HepG2 (cell line): Measurements from ENCODE around the gene PLOD3. TPM values are rescaled to one million over a fixed set of nuclear protein-coding genes. Genes with fewer than 3 reads are reported as not detected.
A peak's percentile ranks its signal among the peaks of the same experiment; 100 is the strongest.

Experiments
- ARID4A ChIP-seq: sonication (generic); formaldehyde crosslinking; IDR thresholded peaks from 2 replicates; pipeline ENCODE4 v1.5.0; 2020; ENCODE audit warnings: mild to moderate bottlenecking, missing genetic modification reagents, borderline replicate concordance
- BORCS8-MEF2B ChIP-seq: sonication (generic); formaldehyde crosslinking; IDR thresholded peaks from 2 replicates; pipeline ENCODE4 v1.8.0; 2022; ENCODE audit warnings: mild to moderate bottlenecking, missing genetic modification reagents
- GABPB1 ChIP-seq: IDR thresholded peaks from 2 replicates; pipeline ENCODE4 v1.6.1; 2016; ENCODE audit warnings: mild to moderate bottlenecking, missing genetic modification reagents, moderate library complexity, missing compliant biosample characterization
- HOMEZ ChIP-seq: IDR thresholded peaks from 2 replicates; pipeline ENCODE4 v1.6.1; 2016; ENCODE audit warnings: low read depth
- IRF9 ChIP-seq: sonication (generic); formaldehyde crosslinking; IDR thresholded peaks from 2 replicates; pipeline ENCODE4 v1.8.0; 2022; ENCODE audit warnings: missing genetic modification reagents, mild to moderate bottlenecking, borderline replicate concordance
- NFYB ChIP-seq: sonication (generic); formaldehyde crosslinking; IDR thresholded peaks from 2 replicates; pipeline ENCODE4 v1.4.0; 2020; ENCODE audit warnings: missing genetic modification reagents
- RBM39 ChIP-seq: fragments of 200-400 bp; formaldehyde crosslinking; IDR thresholded peaks from one replicate; pipeline ENCODE4 v1.6.1; 2018; ENCODE audit warnings: antibody characterized with exemption, mild to moderate bottlenecking, low read depth, low read length; ENCODE audit not compliant: poor library complexity, severe bottlenecking
- RXRA ChIP-seq: sonication (generic); formaldehyde crosslinking; IDR thresholded peaks from 2 replicates; pipeline ENCODE4 v1.5.1; 2020; ENCODE audit warnings: missing genetic modification reagents
- RXRB ChIP-seq: IDR thresholded peaks from 2 replicates; pipeline ENCODE4 v1.6.1; 2016; ENCODE audit warnings: borderline replicate concordance, missing genetic modification reagents, missing compliant biosample characterization
- SMAD9 ChIP-seq: sonication (generic); formaldehyde crosslinking; IDR thresholded peaks from 2 replicates; pipeline ENCODE4 v1.5.1; 2020; ENCODE audit warnings: mild to moderate bottlenecking, missing genetic modification reagents
- SPEN ChIP-seq: sonication (generic); formaldehyde crosslinking; IDR thresholded peaks from 2 replicates; pipeline ENCODE4 v1.5.1; 2020; ENCODE audit warnings: low read depth, mild to moderate bottlenecking, missing genetic modification reagents
- USF2 ChIP-seq, 2 experiments: sonication (generic) in 1 of 2; formaldehyde crosslinking in 1 of 2; IDR thresholded peaks; 2 replicates each; pipeline versions ENCODE4 v1.5.1 to v1.6.1; 2011 to 2020; ENCODE audit warnings: borderline replicate concordance in 1 of 2, low read depth in 1 of 2, low read length in 1 of 2, mild to moderate bottlenecking in 1 of 2, missing genetic modification reagents in 1 of 2, moderate library complexity in 1 of 2
- YEATS4 ChIP-seq: sonication (generic); formaldehyde crosslinking; IDR thresholded peaks from 2 replicates; pipeline ENCODE4 v1.4.0; 2020; ENCODE audit warnings: missing genetic modification reagents, borderline replicate concordance
- ZBTB43 ChIP-seq: sonication (generic); formaldehyde crosslinking; conservative IDR thresholded peaks from 2 replicates; pipeline ENCODE4 v1.4.0; 2020; ENCODE audit warnings: missing genetic modification reagents
- ZSCAN20 ChIP-seq: sonication (generic); formaldehyde crosslinking; IDR thresholded peaks from 2 replicates; pipeline ENCODE4 v1.4.0; 2020; ENCODE audit warnings: missing genetic modification reagents, mild to moderate bottlenecking, borderline replicate concordance
- ZSCAN21 ChIP-seq: sonication (generic); formaldehyde crosslinking; IDR thresholded peaks from 2 replicates; pipeline ENCODE4 v1.8.0; 2022; ENCODE audit warnings: mild to moderate bottlenecking, missing genetic modification reagents, moderate library complexity, borderline replicate concordance
- polyA plus RNA-seq, 8 experiments: library from polyadenylated mRNA; depleted of rRNA in 3 of 8; stranded (reverse) in 7 of 8; unstranded in 1 of 8; fragments of >200 nt; fragmentation: Illumina TruSeq in 4 of 8; extraction: Trizol in 4 of 8; gene quantifications; 2 replicates each; pipeline versions ENCODE4 v1.2.1 to v1.2.3, GENCODE V29; 2011 to 2016; ENCODE audit warnings: low read depth in 4 of 8, missing spikeins in 1 of 8, mixed read lengths in 1 of 8; ENCODE audit not compliant: insufficient read depth in 1 of 8
- total RNA-seq, 5 experiments: library from RNA; depleted of rRNA; stranded (reverse); fragments of >200 nt; fragmentation: Illumina TruSeq; extraction: Trizol; gene quantifications; 2 replicates each; pipeline ENCODE4 v1.2.3, GENCODE V29; 2016; ENCODE audit warnings: low read depth in 1 of 5

PLOD3 gene
- total and polyA plus RNA-seq, 2 of the 13 experiments (the other 11 are each of a cell fraction or from before 2014, with no cell fraction given) = 65.8 to 67.4 TPM

GRCh38 chr7:101251871-101252659 is 34.7 kb upstream of the PLOD3 start (continued):
- TF ChIP-seq RBM39 = no peak
- TF ChIP-seq IRF9 (CRISPR knock-in tag) = peak; percentile 76; the same call in 1 of the 2 replicates
- TF ChIP-seq YEATS4 (CRISPR knock-in tag) = peak; percentile 55
- TF ChIP-seq ZBTB43 = peak; percentile 43; the same call in 1 of the 2 replicates
- TF ChIP-seq ARID4A = peak; percentile 95
- TF ChIP-seq GABPB1 (CRISPR knock-in tag) = peak; percentile 93
- TF ChIP-seq USF2 (IDR thresholded peaks at IDR 0.05; ENCODE audit: low read depth, low read length) = peak; percentile 87
- TF ChIP-seq USF2 (CRISPR knock-in tag; IDR thresholded peaks at IDR 0.05; ENCODE audit: borderline replicate concordance) = peak; percentile 92; the same call in 1 of the 2 replicates
- TF ChIP-seq SMAD9 = 0 out of 2 replicates have a peak, but pooled peaks have one; percentile 42
- TF ChIP-seq SPEN (CRISPR knock-in tag) = peak; percentile 87
- peak; percentile 54; the same call in 1 of the 2 replicates for TF ChIP-seq BORCS8-MEF2B (CRISPR knock-in tag)
- peak; percentile 31 for TF ChIP-seq RXRA (CRISPR knock-in tag)
- TF ChIP-seq HOMEZ = peak; percentile 35; the same call in 1 of the 2 replicates
- TF ChIP-seq RXRB = peak; percentile 33; the same call in 1 of the 2 replicates
- peak; percentile 95 for TF ChIP-seq ZSCAN21 (CRISPR knock-in tag)
- TF ChIP-seq NFYB = peak; percentile 69
- peak; percentile 93 for TF ChIP-seq ZSCAN20 (CRISPR knock-in tag)
